SIG-M5 treated with dmso at 0.1 percent for 504 hours (cell line): Measurements from ENCODE around the gene DNMT3A.
"Not testable (repeated sequence)": the region's sequence is repeated elsewhere in the genome, so short reads cannot be mapped to it uniquely, and the experiment has no call there.

Experiments used
- DNase-seq: peaks from one replicate; lab custom pipeline; 2025; ENCODE audit not compliant: unreplicated experiment; lab: John Stamatoyannopoulos, UW

The DNMT3A gene

GRCh38 chr2:25215948-25216679 lies 125.6 kb downstream of the DNMT3A start:
- DNase-seq, result no peak

- no peak for DNase-seq
Observed at GRCh38 chr2:25215232-25215631, 126.5 kb downstream of the DNMT3A start.

GRCh38 chr2:25213229-25213628 lies 128.5 kb downstream of the DNMT3A start:
- DNase-seq, result no peak

GRCh38 chr2:25210923-25211322 lies 130.8 kb downstream of the DNMT3A start:
- DNase-seq, result not testable (repeated sequence)

- DNase-seq, result peak; percentile 22
Observed at GRCh38 chr2:25207078-25207545, 134.6 kb downstream of the DNMT3A start.

GRCh38 chr2:25204190-25204838 lies 137.4 kb downstream of the DNMT3A start:
- no peak for DNase-seq

GRCh38 chr2:25202275-25202674 lies 139.4 kb downstream of the DNMT3A start:
- DNase-seq, result no peak

GRCh38 chr2:25201794-25202193 lies 139.9 kb downstream of the DNMT3A start:
- no peak for DNase-seq

GRCh38 chr2:25201265-25201664 lies 140.5 kb downstream of the DNMT3A start:
- DNase-seq, result no peak

GRCh38 chr2:25198576-25198975 lies 143.1 kb downstream of the DNMT3A start:
- DNase-seq, result no peak

GRCh38 chr2:25198209-25198525 lies 143.6 kb downstream of the DNMT3A start:
- DNase-seq, result no peak

GRCh38 chr2:25197336-25198208 lies 144.2 kb downstream of the DNMT3A start:
- no peak for DNase-seq

- no peak for DNase-seq
Observed at GRCh38 chr2:25194576-25195122, 147.1 kb downstream of the DNMT3A start.

GRCh38 chr2:25190536-25190935 lies 151.2 kb downstream of the DNMT3A start:
- DNase-seq, result no peak

GRCh38 chr2:25188405-25188804 lies 153.3 kb downstream of the DNMT3A start:
- no peak for DNase-seq

GRCh38 chr2:25187729-25188350 lies 153.9 kb downstream of the DNMT3A start:
- DNase-seq, result no peak

GRCh38 chr2:25184254-25184653 lies 157.5 kb downstream of the DNMT3A start:
- DNase-seq, result peak; percentile 61

GRCh38 chr2:25178976-25179375 lies 162.7 kb downstream of the DNMT3A start:
- DNase-seq, result no peak
